HCT116 (cell line): ENCODE data around the gene PLAAT2. TPM values are rescaled to one million over a fixed set of nuclear protein-coding genes. Genes with fewer than 3 reads are reported as not detected.

Experiments
- ATAC-seq: fragments of 200-7000 bp; cut with Tn5 transposase; 2 replicates; pipeline ENCODE4 v1.9.1; 2020; ENCODE audit warnings: mild to moderate bottlenecking, moderate library complexity
- BruUV-seq: library from RNA; stranded (reverse); fragments of 400-500 nt; replicated peaks from 2 replicates; lab custom pipeline; 2021; lab: Mats Ljungman, UMichigan
- CTCF ChIA-PET: fragments of 300-600 bp; sonication (Branson Sonifier 250); formaldehyde crosslinking; loops from one replicate; lab custom pipeline; 2021; ENCODE audit warnings: antibody characterized with exemption; lab: Charles Lee
- POLR2A ChIA-PET: fragments of 300-600, 350-600 bp; sonication (Branson Sonifier 250); formaldehyde crosslinking; loops from one replicate; lab custom pipeline; 2021; ENCODE audit warnings: antibody characterized with exemption; lab: Charles Lee
- RAD21 ChIA-PET, 2 experiments: fragments of 300-600 bp; sonication (Branson Sonifier 250); formaldehyde crosslinking; loops; one replicate each; lab custom pipeline; 2023; ENCODE audit warnings: low total read pairs in 2 of 2; ENCODE audit not compliant: uncharacterized antibody in 2 of 2, unreplicated experiment in 2 of 2, low non-redundant PET in 1 of 2; lab: Charles Lee
- DNase-seq: peaks from one replicate; pipeline ENCODE4 v3.0.0-alpha.2; 2010; ENCODE audit warnings: low read depth, low spot score
- H2AFZ ChIP-seq: fragments of 200-600 bp; shearing (Covaris generic), sonication (generic); 2 replicates; pipeline ENCODE4 v1.6.1; 2017; ENCODE audit warnings: low read depth, mixed run types, mixed read lengths, antibody characterized with exemption, low read length; ENCODE audit not compliant: poor library complexity, severe bottlenecking
- H3K27ac ChIP-seq: 2 replicates; pipeline ENCODE4 v1.5.1; 2012; ENCODE audit warnings: low read depth, low read length
- H3K27me3 ChIP-seq: fragments of 200-600 bp; sonication (generic); 2 replicates; pipeline ENCODE4 v1.6.1; 2016; ENCODE audit warnings: mixed run types, low read length, mixed read lengths; ENCODE audit not compliant: insufficient read depth
- H3K36me3 ChIP-seq, 2 experiments: fragments of 200-500 bp in 1 of 2; fragments of 200-600 bp in 1 of 2; sonication (Bioruptor generic) in 1 of 2; sonication (generic) in 1 of 2; 2 replicates each; pipeline versions ENCODE4 v1.5.1 to v1.6.1; 2014 to 2016; ENCODE audit warnings: low read length in 2 of 2, inconsistent platforms in 1 of 2, mixed read lengths in 1 of 2, mixed run types in 1 of 2; ENCODE audit not compliant: insufficient read depth in 2 of 2, control insufficient read depth in 1 of 2
- H3K4me1 ChIP-seq, 2 experiments: fragments of 200-600 bp in 1 of 2; sonication (generic) in 1 of 2; 2 replicates each; pipeline versions ENCODE4 v1.5.1 to v1.6.1; 2012 to 2017; ENCODE audit warnings: low read length in 2 of 2, inconsistent platforms in 1 of 2, mild to moderate bottlenecking in 1 of 2, mixed read lengths in 1 of 2, mixed run types in 1 of 2, moderate library complexity in 1 of 2; ENCODE audit not compliant: insufficient read depth in 2 of 2, control insufficient read depth in 1 of 2
- H3K4me2 ChIP-seq: fragments of 200-600 bp; sonication (generic); 2 replicates; pipeline ENCODE4 v1.6.1; 2017; ENCODE audit warnings: mixed run types, low read length, mixed read lengths
- H3K4me3 ChIP-seq, 2 experiments: fragments of 200-600 bp in 1 of 2; sonication (generic) in 1 of 2; replicated peaks in 1 of 2; 2 replicates each; pipeline ENCODE4 v1.5.1; 2011 to 2016; ENCODE audit warnings: low read length in 2 of 2, control low read depth in 1 of 2, low read depth in 1 of 2, mild to moderate bottlenecking in 1 of 2, mixed read lengths in 1 of 2, mixed run types in 1 of 2
- H3K79me2 ChIP-seq: fragments of 200-600 bp; sonication (generic); 2 replicates; pipeline ENCODE4 v1.6.1; 2017; ENCODE audit warnings: mild to moderate bottlenecking, mixed run types, low read length, moderate library complexity, mixed read lengths; ENCODE audit not compliant: insufficient read depth
- H3K9ac ChIP-seq: fragments of 200-600 bp; sonication (generic); 2 replicates; pipeline ENCODE4 v1.6.1; 2016; ENCODE audit warnings: low read length, mixed read lengths
- H3K9me2 ChIP-seq: fragments of 200-600 bp; sonication (generic), shearing (Covaris generic); 2 replicates; pipeline ENCODE4 v1.6.1; 2017; ENCODE audit warnings: mixed run types, mild to moderate bottlenecking, moderate library complexity; ENCODE audit not compliant: insufficient read depth
- H3K9me3 ChIP-seq, 2 experiments: fragments of 200-500 bp in 1 of 2; fragments of 200-600 bp in 1 of 2; sonication (Bioruptor generic) in 1 of 2; sonication (generic) in 1 of 2; 2 replicates each; pipeline ENCODE4 v1.6.1; 2014 to 2017; ENCODE audit warnings: low read length in 2 of 2, mixed read lengths in 2 of 2, inconsistent platforms in 1 of 2, low read depth in 1 of 2, mild to moderate bottlenecking in 1 of 2, mixed run types in 1 of 2, moderate library complexity in 1 of 2; ENCODE audit not compliant: control insufficient read depth in 1 of 2, insufficient read depth in 1 of 2
- H4K20me1 ChIP-seq: fragments of 200-600 bp; sonication (generic), shearing (Covaris generic); 2 replicates; pipeline ENCODE4 v1.6.1; 2017; ENCODE audit warnings: mixed run types, mild to moderate bottlenecking, moderate library complexity; ENCODE audit not compliant: insufficient read depth
- CTCF ChIP-seq, 3 experiments: fragments of 200-600 bp in 1 of 3; sonication (generic) in 1 of 3; IDR thresholded peaks in 2 of 3; conservative IDR thresholded peaks in 1 of 3; 2 replicates each; pipeline ENCODE4 v1.5.1; 2012 to 2017; ENCODE audit warnings: low read depth in 2 of 3, low read length in 2 of 3, antibody characterized with exemption in 1 of 3, borderline replicate concordance in 1 of 3, control low read depth in 1 of 3, mild to moderate bottlenecking in 1 of 3, mixed read lengths in 1 of 3, mixed run types in 1 of 3, moderate library complexity in 1 of 3; ENCODE audit not compliant: insufficient read depth in 1 of 3
- EGR1 ChIP-seq: IDR thresholded peaks from 2 replicates; pipeline ENCODE4 v1.6.1; 2012; ENCODE audit warnings: low read depth
- FOSL1 ChIP-seq: IDR thresholded peaks from 2 replicates; pipeline ENCODE4 v1.6.1; 2012; ENCODE audit warnings: low read depth
- SIN3A ChIP-seq: IDR thresholded peaks from 2 replicates; pipeline ENCODE4 v1.6.1; 2012; ENCODE audit warnings: low read depth
- intact Hi-C: fragments of 100-400 bp; cut with micrococcal nuclease; formaldehyde crosslinking; loops from 2 replicates; pipeline ENCODE4 v1.10.0; 2022
- total RNA-seq: library from RNA; stranded (reverse); gene quantifications from one replicate; pipeline ENCODE4 v1.2.1, GENCODE V29; 2021; ENCODE audit not compliant: unreplicated experiment

PLAAT2 gene
- total RNA-seq, 1 experiment from 2014 or later = not detected

- DNase-seq = no peak
- no peak overlapping the region for H3K4me2 ChIP-seq
- TF ChIP-seq SIN3A (no peak), FOSL1 (no peak), CTCF (IDR thresholded peaks at IDR 0.05 in 2 of 3, conservative IDR thresholded peaks at IDR 0.05 in 1 of 3; ENCODE audit: borderline replicate concordance in 1 of 3, insufficient read depth in 1 of 3, low read depth in 2 of 3, low read length in 2 of 3) (no peak), EGR1 (no peak)
- TF ChIP-seq, all 23 proteins: peak for 0
- H3K4me3 ChIP-seq = no peak overlapping the region
- H3K27ac ChIP-seq = no peak overlapping the region
- no peaks in the 10 kb centered on the region for H3K79me2 ChIP-seq
- no peaks in the 10 kb centered on the region; the same call in 1 of the 2 replicates for H3K27me3 ChIP-seq
- intact Hi-C loops = no loop called here
- ATAC-seq = no peak
- H4K20me1 ChIP-seq = no peaks in the 10 kb centered on the region
- no peak overlapping the region for H2AFZ ChIP-seq
- peaks cover 0 to 8% of the 10 kb centered on the region in 2 experiments; a peak in 2 of 4 replicates for H3K4me1 ChIP-seq
- ChIA-PET RAD21 (no interaction called here), CTCF (no interaction called here), POLR2A (no interaction called here)
- H3K9me3 ChIP-seq = no peaks in the 10 kb centered on the region
- no peaks in the 10 kb centered on the region for H3K36me3 ChIP-seq
- BruUV-seq = no TSS peak
- no peak overlapping the region for H3K9ac ChIP-seq
- H3K9me2 ChIP-seq = no peaks in the 10 kb centered on the region
Measured at GRCh38 chr11:63535734-63536133, 27.4 kb downstream of the PLAAT2 start.

GRCh38 chr11:63534895-63535461 lies 28.2 kb downstream of the PLAAT2 start:
- ChIA-PET POLR2A (no interaction called here), CTCF (no interaction called here), RAD21 (no interaction called here)
- no peaks in the 10 kb centered on the region for H4K20me1 ChIP-seq
- no peak overlapping the region for H3K27ac ChIP-seq
- no peak overlapping the region for H3K4me2 ChIP-seq
- peaks cover 0 to 8% of the 10 kb centered on the region in 2 experiments; a peak in 2 of 4 replicates for H3K4me1 ChIP-seq
- H3K9me2 ChIP-seq = no peaks in the 10 kb centered on the region
- no peak overlapping the region for H2AFZ ChIP-seq
- H3K4me3 ChIP-seq = no peak overlapping the region
- no peaks in the 10 kb centered on the region for H3K9me3 ChIP-seq
- no TSS peak for BruUV-seq
- no peak for DNase-seq
- intact Hi-C loops = no loop called here
- H3K79me2 ChIP-seq = no peaks in the 10 kb centered on the region
- no peak for TF ChIP-seq SIN3A
- no peaks in the 10 kb centered on the region for H3K36me3 ChIP-seq
- no peaks in the 10 kb centered on the region; the same call in 1 of the 2 replicates for H3K27me3 ChIP-seq
- H3K9ac ChIP-seq = no peak overlapping the region
- ATAC-seq = no peak
